Activated CD8-positive, alpha-beta memory T cell treated with anti-CD3 and anti-CD28 coated beads for 4 hours (primary cell): ENCODE measurements around the gene CIT.

Experiments used
- DNase-seq, 2 donors: peaks; one replicate each; pipeline ENCODE4 v3.0.0-alpha.2; 2020; ENCODE audit warnings: low read depth in 2 of 2

The CIT gene

DNA sequence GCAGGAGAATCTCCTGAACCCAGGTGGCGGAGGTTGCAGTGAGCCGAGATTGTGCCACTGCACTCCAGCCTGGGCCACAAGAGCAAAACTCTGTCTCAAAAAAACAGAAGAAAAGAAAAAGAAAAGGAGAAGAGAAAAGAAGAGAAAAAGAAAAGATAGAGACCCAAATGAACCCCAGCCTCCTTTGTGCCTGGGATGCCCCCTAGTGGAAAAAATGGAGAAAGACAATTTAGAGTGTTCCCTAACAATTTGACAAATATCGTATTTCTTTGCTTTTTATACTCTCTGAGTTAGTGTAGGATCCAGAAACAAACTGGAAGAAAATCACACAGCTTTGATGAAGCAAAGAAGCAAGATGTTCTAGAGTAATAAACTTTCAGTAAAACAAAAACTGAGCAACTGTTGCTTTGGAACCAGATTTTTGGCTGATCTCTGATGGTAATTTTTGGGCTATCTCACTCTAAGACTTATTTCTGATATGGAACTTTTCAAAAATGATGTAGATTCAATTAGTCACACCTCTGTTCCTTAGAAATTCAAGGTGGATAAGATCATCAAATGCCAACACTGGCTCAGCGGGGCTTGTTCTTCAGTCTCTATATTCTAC lies 227.8 kb downstream of the CIT start:
- no peak for DNase-seq

DNA sequence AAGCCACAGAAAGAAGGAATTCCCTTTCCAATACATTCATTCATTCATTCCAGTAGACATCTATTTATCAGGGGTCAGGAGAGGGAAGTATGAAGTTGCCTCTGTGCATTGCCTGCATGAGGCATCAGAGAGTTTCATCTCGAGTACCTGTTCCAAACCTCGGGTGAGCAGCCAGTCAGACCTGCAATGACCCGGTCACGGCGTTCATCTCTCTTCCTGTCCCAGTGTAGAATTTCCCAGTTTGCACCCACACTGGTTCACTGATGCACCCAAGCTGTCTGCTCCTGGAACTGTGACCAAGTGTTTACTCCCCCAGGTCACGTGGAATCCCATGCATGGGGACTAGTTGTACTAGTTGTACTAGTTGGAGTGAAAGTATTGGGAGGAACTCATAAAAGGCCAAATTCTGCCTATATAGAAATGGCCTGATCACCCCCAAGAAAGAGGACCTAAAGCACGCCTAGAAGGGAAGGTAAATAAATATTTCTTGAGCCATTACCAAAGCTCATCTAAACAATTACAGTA lies 231.5 kb downstream of the CIT start:
- DNase-seq = no peak

DNA sequence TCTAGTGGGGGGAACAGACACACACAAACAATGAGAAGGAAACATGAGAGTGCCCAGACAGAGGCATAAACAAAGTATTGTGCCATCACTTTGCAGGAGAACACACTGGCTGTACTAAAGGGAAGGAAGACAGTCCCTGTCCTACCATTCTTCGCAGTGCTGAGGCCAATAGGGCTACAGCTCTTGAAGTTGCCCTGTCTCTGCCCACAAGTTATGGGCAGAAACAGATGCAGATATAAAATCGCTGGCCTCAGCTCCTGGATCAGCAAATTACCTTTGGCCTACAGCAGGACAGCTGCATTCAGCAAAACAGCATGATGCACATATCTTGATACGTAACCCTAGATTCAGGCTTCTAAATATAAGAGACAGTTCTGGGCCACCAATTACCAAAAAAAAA lies 232.2 kb downstream of the CIT start:
- DNase-seq = no peak

DNA sequence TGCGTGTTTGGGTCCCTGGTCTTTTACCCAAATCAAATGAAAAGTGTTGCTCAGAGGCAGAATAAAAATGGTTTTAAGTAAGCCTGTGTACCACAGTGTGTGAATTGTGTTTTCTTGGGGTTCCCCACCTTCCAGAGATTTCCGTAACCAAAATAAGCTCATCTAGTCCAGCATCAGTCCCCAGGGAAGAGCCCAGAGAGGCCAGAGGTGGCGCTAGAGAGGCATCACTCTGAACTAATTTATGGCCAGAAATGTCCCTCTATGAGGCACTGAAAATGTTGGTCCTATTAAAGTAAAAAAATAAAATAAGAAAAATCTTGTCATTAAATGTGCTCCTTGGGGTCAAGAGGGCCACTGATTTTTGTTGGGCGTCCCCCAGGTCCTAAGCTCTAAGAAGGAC lies 234.1 kb downstream of the CIT start:
- DNase-seq = no peak
